K562 (cell line): ENCODE results near the gene PAQR6. TPM values are rescaled to one million over a fixed set of nuclear protein-coding genes. Genes with fewer than 3 reads are reported as not detected.

Source experiments
- ATAC-seq: fragments of 200-7000 bp; cut with Tn5 transposase; 3 replicates; pipeline ENCODE4 v1.9.1; 2020; ENCODE audit warnings: moderate library complexity
- BruUV-seq: library from RNA; stranded (reverse); fragments of 400-500 nt; replicated peaks from 2 replicates; lab custom pipeline; 2021; lab: Mats Ljungman, UMichigan
- CTCF ChIA-PET: fragments of 300-600 bp; formaldehyde crosslinking; extraction: SDS; loops from one replicate; lab custom pipeline; 2021; ENCODE audit warnings: low intra/inter-chr PET ratio; lab: Yijun Ruan, JAX
- POLR2A ChIA-PET: fragments of 300-600, 350-650 bp; sonication (Branson Sonifier 250); formaldehyde crosslinking; extraction: SDS; loops from one replicate; lab custom pipeline; 2021; ENCODE audit warnings: antibody characterized with exemption, inconsistent platforms; lab: Yijun Ruan, JAX
- DNase-seq, 4 experiments: peaks; one replicate each; pipeline versions ENCODE4 v3.0.0 to v3.0.0-alpha.2; 2011 to 2018; ENCODE audit warnings: low spot score in 3 of 4, mixed read lengths in 3 of 4; ENCODE audit errors: extremely low read depth in 1 of 4
- FAIRE-seq: peaks from 2 replicates; lab custom pipeline; 2011; peaks lifted over from hg19 to GRCh38; lab: Jason Lieb, UNC
- H2AFZ ChIP-seq: 2 replicates; pipeline ENCODE4 v1.6.0; 2011; ENCODE audit warnings: low read depth, low read length, control low read depth, inconsistent platforms
- H3K27ac ChIP-seq: fragments of 200-600 bp; 3 replicates; pipeline ENCODE4 v1.8.0; 2011; ENCODE audit warnings: low read depth, mild to moderate bottlenecking, control low read depth, inconsistent platforms, low read length, moderate library complexity, mixed read lengths; ENCODE audit errors: extremely low read depth
- H3K27me3 ChIP-seq, 2 experiments: fragments of 300-600 bp in 1 of 2; 2 replicates in 1 of 2; 3 replicates in 1 of 2; pipeline versions ENCODE4 v1.6.0 to v1.8.0; 2011; ENCODE audit warnings: inconsistent platforms in 2 of 2, low read length in 2 of 2, mild to moderate bottlenecking in 1 of 2, mixed read lengths in 1 of 2, moderate library complexity in 1 of 2; ENCODE audit not compliant: control insufficient read depth in 2 of 2, insufficient read depth in 2 of 2
- H3K36me3 ChIP-seq: fragments of 300-600 bp; 3 replicates; pipeline ENCODE4 v1.8.0; 2011; ENCODE audit warnings: mild to moderate bottlenecking, low read length, inconsistent platforms; ENCODE audit not compliant: control insufficient read depth, insufficient read depth
- H3K4me1 ChIP-seq, 2 experiments: fragments of 200-600 bp in 1 of 2; replicated peaks in 1 of 2; 2 replicates in 1 of 2; 3 replicates in 1 of 2; pipeline versions ENCODE4 v1.5.1 to v1.8.0; 2011; ENCODE audit warnings: inconsistent platforms in 2 of 2, low read length in 2 of 2, mild to moderate bottlenecking in 1 of 2, mixed read lengths in 1 of 2, moderate library complexity in 1 of 2; ENCODE audit not compliant: control insufficient read depth in 2 of 2, insufficient read depth in 2 of 2
- H3K4me2 ChIP-seq: 2 replicates; pipeline ENCODE4 v1.6.1; 2011; ENCODE audit warnings: low read length, control low read depth, inconsistent platforms, mixed read lengths; ENCODE audit not compliant: insufficient read depth
- H3K4me3 ChIP-seq: fragments of 200-600 bp; sonication (generic), shearing (Covaris generic); 2 replicates; pipeline ENCODE4 v1.5.1; 2016; ENCODE audit warnings: control low read depth, inconsistent platforms
- H3K79me2 ChIP-seq: fragments of 200-600 bp; 3 replicates; pipeline ENCODE4 v1.8.0; 2011; ENCODE audit warnings: low read length, inconsistent platforms; ENCODE audit not compliant: control insufficient read depth, insufficient read depth
- H3K9ac ChIP-seq, 2 experiments: 2 replicates each; pipeline versions ENCODE4 v1.6.0 to v1.6.1; 2011; ENCODE audit warnings: low read depth in 2 of 2, low read length in 2 of 2, control low read depth in 1 of 2, inconsistent platforms in 1 of 2, mild to moderate bottlenecking in 1 of 2, mixed read lengths in 1 of 2; ENCODE audit not compliant: insufficient read depth in 1 of 2
- H3K9me1 ChIP-seq: one replicate; pipeline ENCODE4 v1.6.0; 2011; ENCODE audit warnings: inconsistent platforms, mild to moderate bottlenecking, low read length, moderate library complexity; ENCODE audit not compliant: control insufficient read depth, insufficient read depth
- H3K9me3 ChIP-seq: replicated peaks from 2 replicates; pipeline ENCODE4 v1.5.1; 2011; ENCODE audit warnings: low read depth, low read length, inconsistent platforms; ENCODE audit not compliant: control insufficient read depth, insufficient read depth
- H4K20me1 ChIP-seq: replicated peaks from 2 replicates; pipeline ENCODE4 v1.6.1; 2011; ENCODE audit warnings: low read length, inconsistent platforms, mixed read lengths; ENCODE audit not compliant: control insufficient read depth, insufficient read depth
- BRF1 ChIP-seq: IDR thresholded peaks from 3 replicates; pipeline ENCODE4 v1.6.1; 2011; ENCODE audit warnings: borderline replicate concordance, mild to moderate bottlenecking; ENCODE audit not compliant: insufficient read length; ENCODE audit errors: extremely low read depth
- MIER1 ChIP-seq: fragments of 450-650 bp; IDR thresholded peaks from 2 replicates; pipeline ENCODE4 v1.6.1; 2016; ENCODE audit warnings: antibody characterized with exemption, mild to moderate bottlenecking, low read depth
- PHTF2 ChIP-seq: fragments of 250-450 bp; sonication (Bioruptor Pico); IDR thresholded peaks from 2 replicates; pipeline ENCODE4 v1.5.0; 2021; ENCODE audit warnings: mild to moderate bottlenecking
- SAP30 ChIP-seq: fragments of 200-600 bp; sonication (generic); IDR thresholded peaks from 2 replicates; pipeline ENCODE4 v1.6.1; 2012; ENCODE audit warnings: borderline replicate concordance, low read depth, mild to moderate bottlenecking, moderate library complexity, low read length, control low read depth, inconsistent platforms; ENCODE audit not compliant: insufficient read depth, poor library complexity, severe bottlenecking
- SMARCE1 ChIP-seq: fragments of 450-650 bp; IDR thresholded peaks from 2 replicates; pipeline ENCODE4 v1.7.1; 2016; ENCODE audit warnings: mild to moderate bottlenecking
- TCF7 ChIP-seq: sonication (generic); IDR thresholded peaks from 2 replicates; pipeline ENCODE4 v1.6.1; 2016; ENCODE audit warnings: antibody characterized with exemption, borderline replicate concordance
- WGBS: fragments of 100-300 bp; shearing (Covaris generic); methylation state at CpG from one replicate; pipeline ENCODE4 v1.1.6; 2016; ENCODE audit warnings: low coverage, mixed read lengths; ENCODE audit not compliant: insufficient coverage; ENCODE audit errors: missing lambda C conversion rate; 5-methylcytosine and 5-hydroxymethylcytosine counted together
- in situ Hi-C: fragments of 300-500 bp; cut with MboI; formaldehyde crosslinking; loops from 4 replicates; pipeline ENCODE4 v1.15.0; 2018; ENCODE audit warnings: inconsistent platforms, mixed read lengths
- intact Hi-C: fragments of 100-400 bp; cut with micrococcal nuclease; formaldehyde crosslinking; loops from 2 replicates; pipeline ENCODE4 v1.14.2; 2022
- polyA plus RNA-seq, 8 experiments: library from polyadenylated mRNA; depleted of rRNA in 4 of 8; stranded (reverse) in 5 of 8; unstranded in 3 of 8; fragments of >200 nt; fragmentation: Nextera tagmentation in 2 of 8; fragmentation: Illumina TruSeq in 1 of 8; extraction: Ambion mirVana in 2 of 8; extraction: Trizol in 1 of 8; gene quantifications; 2 replicates each; pipeline versions ENCODE4 v1.2.1 to v1.2.3, GENCODE V29; 2011 to 2014; ENCODE audit warnings: inconsistent platforms in 1 of 8, missing spikeins in 1 of 8
- total RNA-seq, 7 experiments: library from RNA; depleted of rRNA in 6 of 7; stranded (reverse); fragments of >200 nt in 6 of 7; fragmentation: Illumina TruSeq in 2 of 7; extraction: Trizol in 2 of 7; gene quantifications; 2 replicates each; pipeline versions ENCODE4 v1.2.1 to v1.2.3, GENCODE V29; 2011 to 2021; ENCODE audit warnings: low replicate concordance in 1 of 7

PAQR6 gene
- total and polyA plus RNA-seq, 9 of the 15 experiments (the other 6 are each of a cell fraction or from before 2014, with no cell fraction given) = 0.07 to 1.8 (median 0.62) TPM

GRCh38 chr1:156195853-156196252, 52.0 kb downstream of the PAQR6 start:
- ATAC-seq (no peak), DNase-seq (no peak), FAIRE-seq (no peak)
- TF ChIP-seq BRF1 = no peak
- TF ChIP-seq MIER1 = no peak
- no peak for TF ChIP-seq TCF7
- no peak for TF ChIP-seq SAP30
- TF ChIP-seq SMARCE1 = no peak
- TF ChIP-seq PHTF2 = no peak
- in situ Hi-C loops (no loop called here), intact Hi-C loops (no loop called here)
- H3K27me3 ChIP-seq = no peaks in the 10 kb centered on the region
- no peak overlapping the region for H2AFZ ChIP-seq
- H4K20me1 ChIP-seq = no peaks in the 10 kb centered on the region
- H3K9me1 ChIP-seq = no peaks in the 10 kb centered on the region
- 68% methylated on average over 4 of the region's 4 CpGs for WGBS
- CTCF ChIA-PET = no interaction called here
- peaks cover 48% of the 10 kb centered on the region for H3K79me2 ChIP-seq
- no peak overlapping the region for H3K27ac ChIP-seq
- H3K9me3 ChIP-seq = no peaks in the 10 kb centered on the region
- POLR2A ChIA-PET = interaction anchor here (0.6 to 9.2 kb wide), 2 partner anchors 16 to 18 kb away, joined by 5 to 62 read pairs; partner anchors contain the start of gene PMF1
- H3K4me3 ChIP-seq = no peak overlapping the region
- H3K4me2 ChIP-seq = no peak overlapping the region
- peaks cover 6 to 12% of the 10 kb centered on the region in 2 experiments for H3K4me1 ChIP-seq
- H3K9ac ChIP-seq = no peak overlapping the region
- peaks cover 36% of the 10 kb centered on the region for H3K36me3 ChIP-seq
- no TSS peak for BruUV-seq
